GM20000 (cell line): ENCODE results near the gene MTMR3.
"Not testable (repeated sequence)": the region's sequence is repeated elsewhere in the genome, so short reads cannot be mapped to it uniquely, and the experiment has no call there.

Experiments used
- DNase-seq: peaks from one replicate; pipeline ENCODE4 v3.0.0; 2012; ENCODE audit warnings: low spot score
- TF ChIP-seq, protein P1 (sequence below): IDR thresholded peaks from 2 replicates; pipeline ENCODE4 v1.5.1; 2012; ENCODE audit warnings: mild to moderate bottlenecking, control low read depth; ENCODE audit errors: extremely low read depth, missing control alignments

MTMR3 gene

GRCh38 chr22:29971607-29972006 lies 88.6 kb downstream of the MTMR3 start:
- TF ChIP-seq, protein P1, sequence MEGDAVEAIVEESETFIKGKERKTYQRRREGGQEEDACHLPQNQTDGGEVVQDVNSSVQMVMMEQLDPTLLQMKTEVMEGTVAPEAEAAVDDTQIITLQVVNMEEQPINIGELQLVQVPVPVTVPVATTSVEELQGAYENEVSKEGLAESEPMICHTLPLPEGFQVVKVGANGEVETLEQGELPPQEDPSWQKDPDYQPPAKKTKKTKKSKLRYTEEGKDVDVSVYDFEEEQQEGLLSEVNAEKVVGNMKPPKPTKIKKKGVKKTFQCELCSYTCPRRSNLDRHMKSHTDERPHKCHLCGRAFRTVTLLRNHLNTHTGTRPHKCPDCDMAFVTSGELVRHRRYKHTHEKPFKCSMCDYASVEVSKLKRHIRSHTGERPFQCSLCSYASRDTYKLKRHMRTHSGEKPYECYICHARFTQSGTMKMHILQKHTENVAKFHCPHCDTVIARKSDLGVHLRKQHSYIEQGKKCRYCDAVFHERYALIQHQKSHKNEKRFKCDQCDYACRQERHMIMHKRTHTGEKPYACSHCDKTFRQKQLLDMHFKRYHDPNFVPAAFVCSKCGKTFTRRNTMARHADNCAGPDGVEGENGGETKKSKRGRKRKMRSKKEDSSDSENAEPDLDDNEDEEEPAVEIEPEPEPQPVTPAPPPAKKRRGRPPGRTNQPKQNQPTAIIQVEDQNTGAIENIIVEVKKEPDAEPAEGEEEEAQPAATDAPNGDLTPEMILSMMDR = no peak
- no peak for DNase-seq

GRCh38 chr22:29972121-29972520 lies 89.1 kb downstream of the MTMR3 start:
- TF ChIP-seq, protein P1 = no peak
- DNase-seq = no peak

GRCh38 chr22:29973269-29973668 lies 90.3 kb downstream of the MTMR3 start:
- TF ChIP-seq, protein P1 = no peak

DNA sequence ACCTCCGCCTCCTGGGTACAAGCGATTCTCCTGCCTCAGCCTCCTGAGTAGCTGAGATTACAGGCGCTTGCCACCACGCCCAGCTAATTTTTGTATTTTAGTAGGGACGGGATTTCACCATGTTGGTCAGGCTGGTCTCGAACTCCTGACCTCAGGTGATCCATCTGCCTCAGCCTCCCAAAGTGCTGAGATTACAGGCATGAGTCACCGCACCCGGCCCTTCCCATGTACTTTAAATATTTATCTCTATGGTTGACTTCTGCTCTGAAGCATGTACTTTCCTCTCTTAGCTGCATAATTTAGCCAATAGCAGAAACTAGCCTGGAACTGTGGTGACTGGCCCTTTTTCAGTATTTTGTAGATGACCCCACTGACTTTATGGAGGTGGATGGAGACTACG lies 90.7 kb downstream of the MTMR3 start:
- DNase-seq = not testable (repeated sequence)

More at GRCh38 chr22:29973269-29973668, 90.3 kb downstream of the MTMR3 start:
- no peak for DNase-seq

DNA sequence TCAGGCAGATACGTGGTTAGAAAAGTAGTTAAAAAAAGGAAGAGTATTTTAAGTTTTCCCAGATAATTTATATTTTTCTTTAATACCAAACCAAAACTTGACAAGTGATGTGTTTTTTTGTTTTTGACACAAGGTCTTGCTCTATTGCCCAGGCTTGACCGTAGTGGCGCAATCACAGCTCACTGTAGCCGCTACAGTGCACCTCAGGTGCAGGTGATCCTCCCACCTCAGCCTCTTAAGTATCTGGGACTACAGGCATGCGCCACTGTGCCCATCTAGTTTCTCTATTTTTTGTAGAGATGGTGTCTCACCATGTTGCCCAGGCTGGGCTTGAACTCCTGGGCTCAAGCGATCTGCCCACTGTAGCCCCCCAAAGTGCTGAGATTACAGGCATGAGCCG lies 92.5 kb downstream of the MTMR3 start:
- TF ChIP-seq, protein P1 = no peak
- no peak for DNase-seq

DNA sequence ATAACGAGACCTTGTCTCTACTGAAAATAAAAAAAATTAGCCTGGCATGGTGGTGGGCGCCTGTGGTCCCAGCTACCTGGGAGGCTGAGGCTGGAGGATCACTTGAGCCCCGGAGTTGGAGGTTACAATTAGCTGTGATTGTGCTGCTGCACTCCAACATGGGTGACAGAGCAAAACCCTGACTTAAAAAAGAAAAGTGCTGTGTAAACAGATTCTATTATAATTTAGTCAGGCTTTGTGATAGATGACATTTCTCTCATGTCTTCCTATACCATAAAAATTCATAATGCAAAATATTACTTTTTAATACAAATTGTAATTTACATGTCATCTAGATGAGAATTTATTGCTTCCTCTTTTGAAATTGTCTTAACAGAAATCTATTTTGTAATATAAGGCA lies 94.1 kb downstream of the MTMR3 start:
- TF ChIP-seq, protein P1 = no peak
- DNase-seq = no peak

GRCh38 chr22:29979777-29980321 lies 96.9 kb downstream of the MTMR3 start:
- peak; percentile 31 for DNase-seq
- TF ChIP-seq, protein P1 = no peak

DNA sequence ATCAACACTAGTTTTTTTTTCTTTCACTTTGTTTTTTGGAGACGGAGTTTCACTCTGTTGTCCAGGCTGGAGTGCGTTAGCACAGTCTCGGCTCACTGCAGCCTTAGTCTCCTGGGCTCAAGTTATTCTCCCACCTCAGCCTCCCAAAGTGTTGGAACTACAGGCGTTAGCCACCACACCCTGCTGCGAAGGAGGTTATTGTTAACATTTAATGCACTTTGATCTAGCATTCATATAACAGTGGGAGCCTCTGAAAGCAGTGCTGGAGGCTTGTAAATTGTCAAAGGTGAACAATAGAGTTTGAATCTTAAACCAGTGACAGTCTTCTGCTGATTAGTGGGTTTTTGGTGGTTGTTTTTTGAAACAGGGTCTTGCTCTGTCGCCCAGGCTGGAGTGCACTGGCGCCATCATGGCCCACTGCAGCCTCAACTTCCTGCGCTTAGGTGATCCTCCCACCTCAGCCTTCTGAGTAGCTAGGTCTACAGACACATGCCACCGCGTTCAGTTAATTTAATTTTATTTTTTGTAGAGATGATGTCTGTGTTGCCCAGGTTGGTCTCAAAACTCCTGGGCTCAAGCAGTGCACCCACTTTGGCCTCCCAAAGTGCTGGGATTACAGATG lies 100.4 kb downstream of the MTMR3 start:
- no peak for DNase-seq
- TF ChIP-seq, protein P1 = no peak
